Measurements from ENCODE around the gene IAH1.

Gene IAH1

GRCh38 chr2:9461079-9461478 is 13.3 kb upstream of the IAH1 start:
- Mint-ChIP-seq H3K36me3 (ENCODE audit: low read depth) (peaks cover 55% of the 10 kb centered on the region), H3K9me3 (no peaks in the 10 kb centered on the region), H3K4me3 (no peak overlapping the region), H3K4me1 (no peaks in the 10 kb centered on the region), H3K27me3 (ENCODE audit: low read depth, poor library complexity) (no peaks in the 10 kb centered on the region), H3K27ac (no peak overlapping the region)
- no peak for TF ChIP-seq CTCF (IDR thresholded peaks at IDR 0.05)
- DNase-seq = no peak

DNA sequence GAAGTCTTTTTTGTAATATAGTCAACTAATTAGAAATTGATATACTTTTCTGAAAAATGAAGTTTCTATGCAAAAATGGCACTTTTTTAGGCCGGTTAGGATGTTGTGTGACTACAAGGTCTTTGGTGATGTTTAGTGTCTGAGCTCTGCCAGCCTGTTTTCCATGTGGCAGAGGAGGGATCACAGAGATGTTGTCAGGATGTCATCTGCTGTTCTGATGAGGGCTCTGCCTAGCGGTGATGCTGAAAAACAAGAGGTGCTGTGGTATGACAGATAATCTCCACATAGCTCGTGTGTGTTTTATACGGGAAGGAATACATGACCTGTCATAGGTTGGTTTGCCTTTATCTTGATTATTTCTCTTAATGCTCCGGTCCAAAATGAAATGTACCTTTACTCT is 12.0 kb upstream of the IAH1 start:
- Mint-ChIP-seq H3K27me3 (ENCODE audit: low read depth, poor library complexity) (no peaks in the 10 kb centered on the region), H3K4me1 (no peaks in the 10 kb centered on the region), H3K27ac (no peak overlapping the region), H3K36me3 (ENCODE audit: low read depth) (peaks cover 59% of the 10 kb centered on the region), H3K4me3 (no peak overlapping the region), H3K9me3 (no peaks in the 10 kb centered on the region)
- DNase-seq = no peak
- no peak for TF ChIP-seq CTCF (IDR thresholded peaks at IDR 0.05)

DNA sequence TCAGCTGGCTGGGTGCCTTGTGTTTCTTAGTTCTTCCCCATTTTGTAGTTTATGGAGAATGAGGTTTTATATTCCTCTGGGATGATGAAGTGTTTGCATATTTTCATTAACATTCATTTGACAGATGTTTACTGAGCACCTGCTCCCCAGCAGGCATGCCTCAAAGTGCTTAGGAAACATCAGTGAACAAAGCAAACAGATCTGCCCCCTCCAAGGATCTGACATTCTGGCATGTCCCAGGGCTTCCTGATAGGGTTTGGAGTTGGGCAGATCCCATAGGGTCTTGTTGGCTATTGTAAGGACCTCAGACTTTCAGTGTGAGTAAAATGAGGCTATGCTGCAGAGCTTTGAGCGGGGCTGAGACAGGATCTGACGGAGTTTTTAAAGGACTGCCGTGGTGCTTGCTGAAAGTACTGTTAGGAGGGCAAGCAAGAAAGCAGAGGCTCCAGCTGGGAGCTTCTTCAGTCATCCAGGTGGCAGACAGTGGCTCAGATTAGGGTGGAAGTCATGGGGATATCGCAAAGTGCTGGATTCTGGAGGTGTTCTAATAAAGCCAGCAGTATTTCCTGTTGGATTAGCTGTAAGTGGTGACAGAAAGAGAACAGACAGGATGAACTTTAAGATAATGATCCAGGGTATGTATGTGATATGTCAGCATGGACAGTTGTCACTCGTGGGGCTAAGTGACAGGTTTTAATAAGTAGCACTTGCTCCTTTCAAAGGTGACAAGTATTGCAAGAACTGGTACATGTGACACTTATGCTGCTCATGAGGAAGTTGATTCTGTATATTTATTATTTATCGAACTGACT is 11.3 kb upstream of the IAH1 start:
- H3K4me3 Mint-ChIP-seq = no peak overlapping the region
- no peak for TF ChIP-seq CTCF (IDR thresholded peaks at IDR 0.05)
- no peaks in the 10 kb centered on the region for H3K27me3 Mint-ChIP-seq (ENCODE audit: low read depth, poor library complexity)
- no peaks in the 10 kb centered on the region for H3K4me1 Mint-ChIP-seq
- H3K27ac Mint-ChIP-seq = peak overlapping the region; percentile 86
- H3K9me3 Mint-ChIP-seq = no peaks in the 10 kb centered on the region
- H3K36me3 Mint-ChIP-seq (ENCODE audit: low read depth) = peaks cover 57% of the 10 kb centered on the region
- no peak for DNase-seq

DNA sequence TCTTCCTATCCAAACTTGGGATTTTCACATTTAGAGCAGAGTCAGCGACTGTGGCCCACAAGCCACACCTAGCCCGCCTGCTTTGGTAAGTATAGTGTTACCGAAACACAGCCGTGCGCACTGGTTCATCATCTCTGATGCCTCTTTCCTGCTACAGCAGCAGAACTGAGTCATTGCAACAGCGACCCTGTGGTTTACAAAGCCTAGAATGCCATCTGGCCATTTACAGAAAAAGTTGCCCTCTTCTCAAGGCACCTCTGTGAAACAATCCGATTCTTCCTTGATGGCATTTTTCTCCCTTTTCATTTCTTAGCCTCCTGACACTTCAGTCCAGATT is 10.7 kb upstream of the IAH1 start:
- Mint-ChIP-seq H3K4me1 (no peaks in the 10 kb centered on the region), H3K27ac (peak overlapping the region; percentile 19), H3K9me3 (no peaks in the 10 kb centered on the region), H3K36me3 (ENCODE audit: low read depth) (peaks cover 53% of the 10 kb centered on the region), H3K4me3 (no peak overlapping the region), H3K27me3 (ENCODE audit: low read depth, poor library complexity) (no peaks in the 10 kb centered on the region)
- DNase-seq = no peak
- no peak for TF ChIP-seq CTCF (IDR thresholded peaks at IDR 0.05)

DNA sequence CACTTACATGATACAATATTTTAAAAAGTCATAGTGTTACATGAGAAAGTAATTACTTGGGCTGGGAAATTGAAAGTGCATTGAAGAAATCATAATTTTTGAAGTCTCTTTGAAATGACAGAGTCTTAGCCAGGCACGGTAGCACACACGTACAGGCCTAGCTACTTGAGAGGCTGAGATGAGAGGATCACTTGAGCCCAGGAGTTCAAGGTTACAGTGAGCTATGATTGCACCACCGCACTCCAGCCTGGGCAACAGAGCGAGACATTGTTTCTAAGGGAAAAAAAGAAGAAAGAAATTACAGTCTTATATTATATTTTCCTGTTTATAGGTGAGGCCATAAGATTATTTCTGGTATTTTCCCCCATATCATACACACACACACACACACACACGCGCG is 9.2 kb upstream of the IAH1 start:
- DNase-seq = no peak
- TF ChIP-seq CTCF (IDR thresholded peaks at IDR 0.05) = no peak
- Mint-ChIP-seq H3K27ac (no peak overlapping the region), H3K27me3 (ENCODE audit: low read depth, poor library complexity) (no peaks in the 10 kb centered on the region), H3K9me3 (no peaks in the 10 kb centered on the region), H3K4me3 (no peak overlapping the region), H3K36me3 (ENCODE audit: low read depth) (peaks cover 48% of the 10 kb centered on the region), H3K4me1 (no peaks in the 10 kb centered on the region)

DNA sequence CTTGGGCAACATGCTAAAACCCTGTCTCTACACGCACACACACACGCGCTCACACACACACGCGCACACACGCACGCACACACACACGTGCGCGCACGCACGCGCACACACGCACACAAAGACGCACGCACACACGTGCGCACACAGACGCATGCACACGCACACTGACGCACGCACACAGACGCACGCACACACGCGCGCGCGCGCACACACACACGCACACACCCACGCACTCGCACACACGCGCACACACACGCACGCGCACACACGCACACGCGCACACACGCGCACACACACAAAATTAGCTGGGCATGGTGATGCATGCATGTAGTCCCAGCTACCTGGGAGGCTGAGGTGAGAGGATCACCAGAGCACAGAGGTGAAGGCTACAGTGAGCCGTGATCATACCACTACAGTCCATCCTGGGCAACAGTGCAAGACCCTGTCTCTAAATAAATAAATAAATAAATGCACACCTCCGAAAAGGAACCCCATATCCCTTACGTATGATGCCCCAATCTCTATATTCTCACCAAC is 8.1 kb upstream of the IAH1 start:
- Mint-ChIP-seq H3K27me3 (ENCODE audit: low read depth, poor library complexity) (no peaks in the 10 kb centered on the region), H3K4me1 (no peaks in the 10 kb centered on the region), H3K4me3 (no peak overlapping the region), H3K9me3 (no peaks in the 10 kb centered on the region), H3K27ac (no peak overlapping the region), H3K36me3 (ENCODE audit: low read depth) (peaks cover 52% of the 10 kb centered on the region)
- TF ChIP-seq CTCF (IDR thresholded peaks at IDR 0.05) = no peak
- no peak for DNase-seq
